A673 (cell line): ENCODE measurements around the gene CDH23. TPM values are rescaled to one million over a fixed set of nuclear protein-coding genes. Genes with fewer than 3 reads are reported as not detected.

Experiments used
- BruUV-seq: library from RNA; stranded (reverse); fragments of 400-500 nt; replicated peaks from 2 replicates; lab custom pipeline; 2021; lab: Mats Ljungman, UMichigan
- CTCF ChIA-PET: fragments of 300-600 bp; sonication (Branson Sonifier 250); formaldehyde crosslinking; loops from one replicate; lab custom pipeline; 2022; ENCODE audit warnings: antibody characterized with exemption; lab: Charles Lee
- POLR2A ChIA-PET: fragments of 300-600 bp; sonication (Branson Sonifier 250); formaldehyde crosslinking; loops from one replicate; lab custom pipeline; 2022; ENCODE audit warnings: antibody characterized with exemption; ENCODE audit not compliant: low non-redundant PET; lab: Charles Lee
- DNase-seq: peaks from one replicate; pipeline ENCODE4 v3.0.0-alpha.2; 2015; ENCODE audit warnings: low spot score
- H3K27ac ChIP-seq: fragments of 200-600 bp; sonication (generic); 2 replicates; pipeline ENCODE4 v1.5.1; 2016; ENCODE audit warnings: mixed run types, low read depth, mild to moderate bottlenecking, mixed read lengths, antibody characterized with exemption, low read length; ENCODE audit not compliant: poor library complexity, severe bottlenecking
- H3K27me3 ChIP-seq: fragments of 200-600 bp; sonication (generic); replicated peaks from 2 replicates; pipeline ENCODE4 v1.6.1; 2017; ENCODE audit warnings: mixed run types, low read depth, mild to moderate bottlenecking, mixed read lengths, antibody characterized with exemption, low read length; ENCODE audit not compliant: insufficient read depth, poor library complexity
- H3K36me3 ChIP-seq: fragments of 200-600 bp; sonication (generic); 2 replicates; pipeline ENCODE4 v1.6.1; 2016; ENCODE audit warnings: mixed run types, mild to moderate bottlenecking, mixed read lengths, antibody characterized with exemption, low read length; ENCODE audit not compliant: insufficient read depth, poor library complexity, severe bottlenecking
- H3K4me1 ChIP-seq: fragments of 200-600 bp; sonication (generic); 2 replicates; pipeline ENCODE4 v1.6.1; 2017; ENCODE audit warnings: mixed run types, mild to moderate bottlenecking, mixed read lengths, antibody characterized with exemption, low read length; ENCODE audit not compliant: insufficient read depth, poor library complexity, severe bottlenecking
- H3K4me3 ChIP-seq: fragments of 200-600 bp; sonication (generic); 2 replicates; pipeline ENCODE4 v1.5.1; 2016; ENCODE audit warnings: low read depth, mixed run types, mild to moderate bottlenecking, mixed read lengths, low read length; ENCODE audit not compliant: poor library complexity, severe bottlenecking
- H3K9me3 ChIP-seq: fragments of 200-600 bp; sonication (generic); 2 replicates; pipeline ENCODE4 v1.6.1; 2016; ENCODE audit warnings: mixed run types, low read depth, mild to moderate bottlenecking, mixed read lengths, antibody characterized with exemption, low read length; ENCODE audit not compliant: poor library complexity, severe bottlenecking
- EZH2 ChIP-seq: fragments of 200-600 bp; sonication (generic); IDR thresholded peaks from 2 replicates; pipeline ENCODE4 v1.6.1; 2017; ENCODE audit warnings: borderline replicate concordance, low read depth, mild to moderate bottlenecking, mixed read lengths, antibody characterized with exemption, low read length; ENCODE audit not compliant: poor library complexity, severe bottlenecking
- intact Hi-C: fragments of 100-400 bp; cut with micrococcal nuclease; formaldehyde crosslinking; loops from one replicate; pipeline ENCODE4 v1.10.0; 2022; ENCODE audit not compliant: unreplicated experiment
- total RNA-seq: library from RNA; stranded (reverse); gene quantifications from 2 replicates; pipeline ENCODE4 v1.2.3, GENCODE V29; 2021
- TF ChIP-seq, protein P1 (sequence below): fragments of 300-800, 200-600 bp; sonication (generic); conservative IDR thresholded peaks from 2 replicates; pipeline ENCODE4 v1.5.1; 2017; ENCODE audit warnings: low read depth, mild to moderate bottlenecking, antibody characterized with exemption, low read length, moderate library complexity, mixed read lengths

The CDH23 gene
- total RNA-seq, 1 experiment from 2014 or later: 49.7 TPM

DNA sequence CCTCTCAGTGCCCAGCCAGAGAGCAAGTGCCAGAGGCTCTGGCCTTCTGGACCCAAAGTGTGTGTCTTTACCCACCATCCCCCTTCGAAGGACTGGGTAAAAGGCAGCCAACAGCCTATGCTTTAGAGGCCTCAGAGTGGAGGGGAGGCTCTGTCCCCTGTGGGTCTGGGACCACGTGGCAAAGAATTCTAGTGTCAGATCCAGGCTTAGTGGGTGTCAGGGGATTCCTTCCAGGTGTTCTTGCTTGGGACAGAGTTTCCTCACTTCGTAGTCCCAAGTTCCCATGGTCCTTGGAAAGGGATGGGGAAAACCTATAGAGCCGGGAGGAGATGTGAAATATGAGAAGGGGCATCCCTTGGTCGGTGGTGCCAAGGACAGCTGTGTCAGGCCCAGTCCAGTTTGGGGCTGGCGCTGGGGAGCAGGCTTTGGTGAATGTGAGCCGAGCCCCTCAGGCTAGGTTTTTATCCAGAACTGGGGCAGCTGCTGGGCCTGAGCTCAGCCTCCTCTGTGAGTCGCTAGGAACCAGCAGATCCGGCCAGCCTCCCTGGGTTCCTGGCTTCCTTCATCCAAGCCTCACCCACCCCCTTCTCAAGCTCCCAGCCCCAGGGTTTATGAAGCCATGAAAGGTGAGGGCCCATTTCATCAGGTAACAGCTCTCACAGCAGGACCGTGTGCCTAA, 251.7 kb downstream of the CDH23 start:
- no TSS peak for BruUV-seq
- Histone ChIP-seq H3K9me3 (no peaks in the 10 kb centered on the region), H3K27me3 (no peaks in the 10 kb centered on the region), H3K27ac (no peak overlapping the region), H3K4me3 (no peak overlapping the region), H3K36me3 (no peaks in the 10 kb centered on the region), H3K4me1 (no peaks in the 10 kb centered on the region)
- CTCF ChIA-PET: no interaction called here
- POLR2A ChIA-PET: no interaction called here
- no peak for TF ChIP-seq EZH2
- TF ChIP-seq, protein P1, sequence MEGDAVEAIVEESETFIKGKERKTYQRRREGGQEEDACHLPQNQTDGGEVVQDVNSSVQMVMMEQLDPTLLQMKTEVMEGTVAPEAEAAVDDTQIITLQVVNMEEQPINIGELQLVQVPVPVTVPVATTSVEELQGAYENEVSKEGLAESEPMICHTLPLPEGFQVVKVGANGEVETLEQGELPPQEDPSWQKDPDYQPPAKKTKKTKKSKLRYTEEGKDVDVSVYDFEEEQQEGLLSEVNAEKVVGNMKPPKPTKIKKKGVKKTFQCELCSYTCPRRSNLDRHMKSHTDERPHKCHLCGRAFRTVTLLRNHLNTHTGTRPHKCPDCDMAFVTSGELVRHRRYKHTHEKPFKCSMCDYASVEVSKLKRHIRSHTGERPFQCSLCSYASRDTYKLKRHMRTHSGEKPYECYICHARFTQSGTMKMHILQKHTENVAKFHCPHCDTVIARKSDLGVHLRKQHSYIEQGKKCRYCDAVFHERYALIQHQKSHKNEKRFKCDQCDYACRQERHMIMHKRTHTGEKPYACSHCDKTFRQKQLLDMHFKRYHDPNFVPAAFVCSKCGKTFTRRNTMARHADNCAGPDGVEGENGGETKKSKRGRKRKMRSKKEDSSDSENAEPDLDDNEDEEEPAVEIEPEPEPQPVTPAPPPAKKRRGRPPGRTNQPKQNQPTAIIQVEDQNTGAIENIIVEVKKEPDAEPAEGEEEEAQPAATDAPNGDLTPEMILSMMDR: no peak
- intact Hi-C loops: no loop called here
- DNase-seq: no peak

DNA sequence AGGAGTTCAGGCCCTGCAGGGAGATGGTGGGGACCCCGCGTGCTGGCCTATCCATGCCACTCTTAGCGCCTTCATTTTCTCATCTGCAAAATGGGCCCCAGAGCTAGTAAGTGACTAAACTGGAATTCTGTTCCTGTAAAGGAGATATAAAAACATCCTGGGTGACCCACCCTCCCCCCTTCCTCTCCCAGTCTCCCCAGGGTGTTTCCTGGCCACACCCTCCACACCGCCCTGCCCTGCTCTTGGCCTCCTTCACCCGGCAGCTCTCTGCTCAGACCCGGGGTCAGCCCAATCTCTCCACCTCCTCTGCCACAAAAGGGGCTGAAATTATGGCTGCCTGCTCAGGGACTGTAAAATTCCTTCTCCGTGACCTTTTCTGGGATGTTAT, 252.2 kb downstream of the CDH23 start:
- Histone ChIP-seq H3K27me3 (no peaks in the 10 kb centered on the region), H3K4me1 (no peaks in the 10 kb centered on the region), H3K27ac (no peak overlapping the region), H3K36me3 (no peaks in the 10 kb centered on the region), H3K4me3 (no peak overlapping the region), H3K9me3 (no peaks in the 10 kb centered on the region)
- intact Hi-C loops: no loop called here
- BruUV-seq: no TSS peak
- no peak for DNase-seq
- TF ChIP-seq EZH2: no peak
- TF ChIP-seq, protein P1: no peak
- ChIA-PET POLR2A (no interaction called here), CTCF (no interaction called here)

DNA sequence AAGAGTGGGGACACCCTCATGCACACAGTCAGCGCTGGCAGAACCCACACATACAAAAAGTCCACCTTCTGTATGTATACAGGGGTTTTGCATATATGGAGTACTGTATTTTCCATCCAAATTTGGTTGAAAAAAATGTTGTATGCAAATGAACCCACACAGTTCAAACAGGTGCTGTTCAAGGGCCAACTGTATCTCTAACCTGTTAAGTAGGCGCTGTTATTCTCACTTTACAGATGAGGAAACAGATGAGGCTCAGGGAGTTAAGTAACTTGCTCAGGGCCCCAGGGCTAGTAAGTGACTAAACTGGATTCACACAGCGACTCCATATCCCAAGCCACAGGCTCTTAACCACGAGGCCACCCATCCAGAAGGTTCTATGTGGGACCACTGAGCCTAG, 252.9 kb downstream of the CDH23 start:
- Histone ChIP-seq H3K9me3 (no peaks in the 10 kb centered on the region), H3K4me3 (no peak overlapping the region), H3K27me3 (no peaks in the 10 kb centered on the region), H3K36me3 (no peaks in the 10 kb centered on the region), H3K4me1 (no peaks in the 10 kb centered on the region), H3K27ac (no peak overlapping the region)
- no peak for DNase-seq
- ChIA-PET POLR2A (no interaction called here), CTCF (no interaction called here)
- no TSS peak for BruUV-seq
- intact Hi-C loops: no loop called here
- TF ChIP-seq EZH2: no peak
- TF ChIP-seq, protein P1: no peak
